GM12878 (cell line): ENCODE data around the gene FBRSL1.

Experiments used
- CBX5 ChIP-seq: sonication (generic); IDR thresholded peaks from 2 replicates; pipeline ENCODE4 v1.6.1; 2016; ENCODE audit warnings: low read depth, moderate library complexity, mild to moderate bottlenecking, inconsistent platforms
- E2F8 ChIP-seq: fragments of 450-650 bp; IDR thresholded peaks from 2 replicates; pipeline ENCODE4 v1.6.1; 2018; ENCODE audit warnings: mild to moderate bottlenecking, low read depth, moderate library complexity; ENCODE audit not compliant: partially characterized antibody
- EGR1 ChIP-seq, 2 experiments: IDR thresholded peaks; 1 replicate in 1 of 2; 2 replicates in 1 of 2; pipeline ENCODE4 v1.6.1; 2011 to 2012; ENCODE audit warnings: low read depth in 2 of 2, low read length in 2 of 2, borderline replicate concordance in 1 of 2, mild to moderate bottlenecking in 1 of 2, moderate library complexity in 1 of 2
- MAX ChIP-seq: IDR thresholded peaks from 2 replicates; pipeline ENCODE4 v1.6.1; 2012; ENCODE audit warnings: low read depth, low read length, improper control_type of control experiment
- REST ChIP-seq: IDR thresholded peaks from 2 replicates; pipeline ENCODE4 v1.6.1; 2012; ENCODE audit warnings: mild to moderate bottlenecking, low read depth, low read length
- RFX5 ChIP-seq: IDR thresholded peaks from 2 replicates; pipeline ENCODE4 v1.6.1; 2011; ENCODE audit warnings: low read depth, low read length, improper control_type of control experiment
- ZNF207 ChIP-seq: fragments of 450-650 bp; IDR thresholded peaks from 2 replicates; pipeline ENCODE4 v1.6.1; 2014; ENCODE audit warnings: antibody characterized with exemption, mild to moderate bottlenecking, borderline replicate concordance

GRCh38 chr12:132521200-132521580 is 31.2 kb downstream of the FBRSL1 start:
- TF ChIP-seq CBX5 (no peak), ZNF207 (no peak), MAX (no peak), RFX5 (no peak), E2F8 (no peak), EGR1 (IDR thresholded peaks at IDR 0.05; ENCODE audit: borderline replicate concordance in 1 of 2, low read depth in 2 of 2, low read length in 2 of 2) (no peak), REST (no peak)
